Endothelial cell of umbilical vein (primary cell): Measurements from ENCODE around the gene SPINT3. TPM values are rescaled to one million over a fixed set of nuclear protein-coding genes. Genes with fewer than 3 reads are reported as not detected.

Experiments used
- BruUV-seq: library from RNA; stranded (reverse); fragments of 400-500 nt; replicated peaks from 2 replicates; lab custom pipeline; 2021; lab: Mats Ljungman, UMichigan
- CTCF ChIA-PET: fragments of 300-600, 350-600 bp; sonication (Branson Sonifier 250); formaldehyde crosslinking; loops from one replicate; lab custom pipeline; 2021; ENCODE audit warnings: antibody characterized with exemption, inconsistent platforms; lab: Charles Lee
- POLR2A ChIA-PET: fragments of 300-600, 350-600 bp; sonication (Branson Sonifier 250); formaldehyde crosslinking; loops from one replicate; lab custom pipeline; 2021; ENCODE audit warnings: antibody characterized with exemption, inconsistent platforms; lab: Charles Lee
- DNase-seq: peaks from one replicate; pipeline ENCODE4 v3.0.0-alpha.2; 2011; ENCODE audit warnings: low read depth, low spot score
- FAIRE-seq: peaks from 2 replicates; lab custom pipeline; 2011; peaks lifted over from hg19 to GRCh38; lab: Jason Lieb, UNC
- H2AFZ ChIP-seq: 2 replicates; pipeline ENCODE4 v1.6.0; 2012; ENCODE audit warnings: low read depth, low read length, control low read depth, inconsistent platforms
- H3K27ac ChIP-seq: 2 replicates; pipeline ENCODE4 v1.5.1; 2011; ENCODE audit warnings: low read depth, mild to moderate bottlenecking, control low read depth, low read length, moderate library complexity; ENCODE audit not compliant: insufficient read depth
- H3K27me3 ChIP-seq, 2 experiments: 2 replicates each; pipeline versions ENCODE4 v1.6.0 to v1.6.1; 2011; ENCODE audit warnings: low read length in 2 of 2, mixed read lengths in 1 of 2; ENCODE audit not compliant: control insufficient read depth in 2 of 2, insufficient read depth in 2 of 2
- H3K36me3 ChIP-seq, 2 experiments: 2 replicates in 1 of 2; 3 replicates in 1 of 2; pipeline ENCODE4 v1.5.1; 2011; ENCODE audit warnings: low read length in 2 of 2, mild to moderate bottlenecking in 1 of 2, moderate library complexity in 1 of 2; ENCODE audit not compliant: control insufficient read depth in 2 of 2, insufficient read depth in 2 of 2; ENCODE audit errors: extremely low read depth in 1 of 2
- H3K4me1 ChIP-seq: 3 replicates; pipeline ENCODE4 v1.5.1; 2011; ENCODE audit warnings: mild to moderate bottlenecking, low read length; ENCODE audit not compliant: control insufficient read depth, insufficient read depth; ENCODE audit errors: extremely low read depth
- H3K4me2 ChIP-seq: 2 replicates; pipeline ENCODE4 v1.6.1; 2011; ENCODE audit warnings: low read length, control low read depth, mixed read lengths; ENCODE audit not compliant: insufficient read depth
- H3K4me3 ChIP-seq, 3 experiments: fragments of 200-600 bp in 1 of 3; sonication (generic), shearing (Covaris generic) in 1 of 3; replicated peaks in 1 of 3; 2 replicates each; pipeline ENCODE4 v1.5.1; 2011 to 2016; ENCODE audit warnings: control low read depth in 3 of 3, low read length in 3 of 3, mild to moderate bottlenecking in 2 of 3, inconsistent platforms in 1 of 3, low read depth in 1 of 3, moderate library complexity in 1 of 3; ENCODE audit not compliant: insufficient read depth in 1 of 3
- H3K79me2 ChIP-seq: 2 replicates; pipeline ENCODE4 v1.6.0; 2012; ENCODE audit warnings: low read length, inconsistent platforms; ENCODE audit not compliant: control insufficient read depth, insufficient read depth
- H3K9ac ChIP-seq: replicated peaks from 2 replicates; pipeline ENCODE3; 2011; ENCODE audit warnings: low read length, control low read depth; ENCODE audit not compliant: insufficient read depth; ENCODE audit errors: extremely low read depth
- H3K9me1 ChIP-seq: replicated peaks from 3 replicates; pipeline ENCODE4 v1.6.0; 2011; ENCODE audit warnings: mild to moderate bottlenecking, low read length; ENCODE audit not compliant: control insufficient read depth, insufficient read depth; ENCODE audit errors: extremely low read depth
- H3K9me3 ChIP-seq: replicated peaks from 2 replicates; pipeline ENCODE4 v1.5.1; 2012; ENCODE audit warnings: low read length, inconsistent platforms; ENCODE audit not compliant: control insufficient read depth, insufficient read depth
- H4K20me1 ChIP-seq: replicated peaks from 2 replicates; pipeline ENCODE3; 2011; ENCODE audit warnings: mild to moderate bottlenecking, low read length; ENCODE audit not compliant: control insufficient read depth, insufficient read depth; ENCODE audit errors: extremely low read depth
- EZH2 ChIP-seq: IDR thresholded peaks from 2 replicates; pipeline ENCODE4 v1.6.1; 2012; ENCODE audit warnings: borderline replicate concordance, low read depth, mild to moderate bottlenecking, moderate library complexity, low read length, inconsistent platforms; ENCODE audit not compliant: severe bottlenecking
- FOS ChIP-seq: IDR thresholded peaks from 2 replicates; pipeline ENCODE4 v1.6.1; 2011; ENCODE audit warnings: mild to moderate bottlenecking, low read length, moderate library complexity, borderline replicate concordance; ENCODE audit not compliant: insufficient read depth
- GATA2 ChIP-seq: IDR thresholded peaks from 2 replicates; pipeline ENCODE4 v1.7.0; 2011; ENCODE audit warnings: low read depth, mild to moderate bottlenecking, moderate library complexity, mixed read lengths, low read length; ENCODE audit not compliant: insufficient read length, insufficient read depth
- JUN ChIP-seq: IDR thresholded peaks from 2 replicates; pipeline ENCODE4 v1.6.1; 2011; ENCODE audit warnings: borderline replicate concordance, low read depth; ENCODE audit not compliant: insufficient read length, insufficient read depth
- MAX ChIP-seq: IDR thresholded peaks from 2 replicates; pipeline ENCODE4 v1.6.1; 2011; ENCODE audit not compliant: insufficient read depth, insufficient read length
- POLR2A ChIP-seq: IDR thresholded peaks from 2 replicates; pipeline ENCODE4 v1.6.1; 2012; ENCODE audit warnings: low read depth, mild to moderate bottlenecking, control low read depth, low read length
- POLR2AphosphoS5 ChIP-seq: IDR thresholded peaks from 2 replicates; pipeline ENCODE4 v1.6.1; 2012; ENCODE audit warnings: low read depth, mild to moderate bottlenecking, control low read depth, low read length, moderate library complexity; ENCODE audit not compliant: insufficient read depth
- dilution Hi-C: fragments of 300-500 bp; cut with MboI; formaldehyde crosslinking; loops from one replicate; pipeline ENCODE4 v1.15.0; 2019; ENCODE audit warnings: low sequenced_read_pairs; ENCODE audit not compliant: extremely low pct_ligation_motif_present
- intact Hi-C: fragments of 100-400 bp; cut with micrococcal nuclease; formaldehyde crosslinking; loops from one replicate; pipeline ENCODE4 v1.10.0; 2022
- polyA plus RNA-seq, 4 experiments: library from polyadenylated mRNA; depleted of rRNA in 3 of 4; stranded (reverse) in 3 of 4; unstranded in 1 of 4; fragments of >200 nt; gene quantifications; 2 replicates each; pipeline versions ENCODE4 v1.2.1 to v1.2.3, GENCODE V29; 2011 to 2012; ENCODE audit warnings: missing spikeins in 1 of 4
- total RNA-seq: library from RNA; stranded (reverse); gene quantifications from 2 replicates; pipeline ENCODE4 v1.2.3, GENCODE V29; 2021
- TF ChIP-seq, protein P1 (sequence below), 2 donors: IDR thresholded peaks; 1 replicate in 1 of 2; 2 replicates in 1 of 2; pipeline ENCODE4 v1.5.1; 2011; ENCODE audit warnings: low read length in 2 of 2, mild to moderate bottlenecking in 2 of 2, moderate library complexity in 2 of 2, control low read depth in 1 of 2, inconsistent platforms in 1 of 2, low read depth in 1 of 2; ENCODE audit not compliant: insufficient read depth in 1 of 2; ENCODE audit errors: extremely low read depth in 1 of 2

SPINT3 gene
- total and polyA plus RNA-seq, 2 donors (not counting 3 experiments of a cell fraction or from before 2014, with no cell fraction given) = not detected

GRCh38 chr20:45501600-45501999 is 13.8 kb downstream of the SPINT3 start:
- ChIA-PET CTCF (no interaction called here), POLR2A (interaction anchor here (0.6 kb wide), 1 partner anchor 44 kb away, joined by 5 read pairs; no protein-coding TSS in a partner anchor)
- Histone ChIP-seq H3K9me1 (no peaks in the 10 kb centered on the region), H3K27ac (no peak overlapping the region), H4K20me1 (no peaks in the 10 kb centered on the region), H3K36me3 (no peaks in the 10 kb centered on the region), H2AFZ (no peak overlapping the region), H3K9ac (no peak overlapping the region), H3K4me2 (no peak overlapping the region), H3K9me3 (no peaks in the 10 kb centered on the region), H3K79me2 (no peaks in the 10 kb centered on the region), H3K4me3 (no peak overlapping the region), H3K27me3 (peaks cover 3% of the 10 kb centered on the region in 2 experiments), H3K4me1 (no peaks in the 10 kb centered on the region)
- FAIRE-seq = no peak
- no peak for TF ChIP-seq EZH2
- no peak for TF ChIP-seq FOS
- TF ChIP-seq, protein P1, sequence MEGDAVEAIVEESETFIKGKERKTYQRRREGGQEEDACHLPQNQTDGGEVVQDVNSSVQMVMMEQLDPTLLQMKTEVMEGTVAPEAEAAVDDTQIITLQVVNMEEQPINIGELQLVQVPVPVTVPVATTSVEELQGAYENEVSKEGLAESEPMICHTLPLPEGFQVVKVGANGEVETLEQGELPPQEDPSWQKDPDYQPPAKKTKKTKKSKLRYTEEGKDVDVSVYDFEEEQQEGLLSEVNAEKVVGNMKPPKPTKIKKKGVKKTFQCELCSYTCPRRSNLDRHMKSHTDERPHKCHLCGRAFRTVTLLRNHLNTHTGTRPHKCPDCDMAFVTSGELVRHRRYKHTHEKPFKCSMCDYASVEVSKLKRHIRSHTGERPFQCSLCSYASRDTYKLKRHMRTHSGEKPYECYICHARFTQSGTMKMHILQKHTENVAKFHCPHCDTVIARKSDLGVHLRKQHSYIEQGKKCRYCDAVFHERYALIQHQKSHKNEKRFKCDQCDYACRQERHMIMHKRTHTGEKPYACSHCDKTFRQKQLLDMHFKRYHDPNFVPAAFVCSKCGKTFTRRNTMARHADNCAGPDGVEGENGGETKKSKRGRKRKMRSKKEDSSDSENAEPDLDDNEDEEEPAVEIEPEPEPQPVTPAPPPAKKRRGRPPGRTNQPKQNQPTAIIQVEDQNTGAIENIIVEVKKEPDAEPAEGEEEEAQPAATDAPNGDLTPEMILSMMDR (IDR thresholded peaks at IDR 0.05; ENCODE audit: extremely low read depth in 1 of 2, insufficient read depth in 1 of 2, low read depth in 1 of 2, low read length in 2 of 2) = no peak
- TF ChIP-seq POLR2A = no peak
- TF ChIP-seq POLR2AphosphoS5 = no peak
- no peak for TF ChIP-seq JUN
- TF ChIP-seq GATA2 = no peak
- no peak for TF ChIP-seq MAX
- intact Hi-C loops (no loop called here), dilution Hi-C loops (no loop called here)
- no TSS peak for BruUV-seq
- no peak for DNase-seq
